ENCODE data around the gene WDFY1.

WDFY1 gene

DNA sequence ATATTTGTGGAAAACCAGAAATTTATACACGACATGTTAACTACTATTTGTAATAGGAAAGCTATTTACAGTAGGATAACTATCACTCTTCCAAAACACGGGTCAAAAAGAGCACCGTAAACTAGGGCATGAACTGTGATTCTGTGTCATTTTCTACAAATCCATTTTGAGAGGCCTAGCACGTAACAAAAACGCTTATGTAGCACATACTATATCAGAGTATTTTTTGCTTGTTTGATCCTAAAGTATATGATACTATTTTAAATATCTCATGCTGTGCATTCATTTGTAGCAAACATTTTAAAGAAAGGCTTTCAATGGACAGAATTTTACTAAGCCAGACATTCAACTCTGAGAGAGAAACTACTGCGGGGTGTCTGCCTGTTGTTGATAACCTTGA, 45.1 kb downstream of the WDFY1 start (continued):
- TF ChIP-seq ZNF391 (tag by site-specific recombination; IDR thresholded peaks at IDR 0.05; ENCODE audit: borderline replicate concordance, low read depth) (no peak), SETDB1 (IDR thresholded peaks at IDR 0.05; ENCODE audit: insufficient read length, low read length) (no peak)

DNA sequence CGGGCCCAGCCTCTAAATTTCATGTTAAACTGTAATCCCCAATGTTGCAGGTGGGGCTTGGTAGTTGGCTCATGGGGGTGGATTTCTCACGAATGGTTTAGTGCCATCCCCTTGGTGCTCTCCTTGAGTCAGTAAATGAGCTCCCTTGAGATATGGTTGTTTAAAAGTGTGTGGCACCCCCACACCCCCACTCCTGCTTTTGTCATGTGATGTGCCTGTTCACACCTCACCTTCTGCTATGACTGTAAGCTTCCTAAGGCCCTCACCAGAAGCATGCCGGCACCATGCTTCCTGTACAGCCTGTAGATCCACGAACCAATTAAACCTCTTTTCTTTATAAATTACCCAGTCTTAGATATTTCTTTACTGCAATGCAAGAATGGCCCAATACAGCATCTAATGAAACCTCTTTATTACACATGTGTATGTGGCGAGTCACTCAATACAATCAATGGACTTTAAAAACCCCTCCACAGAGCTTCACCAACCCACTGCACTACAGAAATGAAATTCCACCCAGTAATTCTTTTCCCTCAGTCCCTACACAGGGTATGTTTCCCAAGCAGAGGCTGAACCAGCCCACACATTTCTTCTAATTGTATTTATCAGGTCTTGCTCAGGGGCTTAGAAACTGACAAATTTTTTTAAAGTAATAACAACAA, 47.3 kb downstream of the WDFY1 start:
- H3K9me3 ChIP-seq (ENCODE audit: control insufficient read depth, insufficient read depth, low read depth, low read length): no peaks in the 10 kb centered on the region
- POLR2A ChIA-PET: no interaction called here
- peaks cover 6 to 70% of the 10 kb centered on the region in 2 experiments for H3K36me3 ChIP-seq (ENCODE audit: control insufficient read depth in 2 of 2, insufficient read depth in 1 of 2, low read length in 2 of 2)
- no peaks in the 10 kb centered on the region for H3K4me1 ChIP-seq (ENCODE audit: control insufficient read depth, insufficient read depth, low read length)
- TF ChIP-seq SCRT2 (tag by site-specific recombination; IDR thresholded peaks at IDR 0.05) (no peak), ZNF792 (tag by site-specific recombination; IDR thresholded peaks at IDR 0.05) (no peak), ZNF302 (tag by site-specific recombination; IDR thresholded peaks at IDR 0.05; ENCODE audit: low read depth) (no peak), ZNF623 (tag by site-specific recombination; IDR thresholded peaks at IDR 0.05) (no peak), ZBTB20 (tag by site-specific recombination; IDR thresholded peaks at IDR 0.05) (no peak), ZNF146 (tag by site-specific recombination; IDR thresholded peaks at IDR 0.05) (no peak), ZNF777 (tag by site-specific recombination; IDR thresholded peaks at IDR 0.05; ENCODE audit: borderline replicate concordance) (no peak), ZBTB48 (tag by site-specific recombination; IDR thresholded peaks at IDR 0.05) (no peak), HOXC10 (CRISPR knock-in tag; IDR thresholded peaks at IDR 0.05) (no peak), ZNF658 (tag by site-specific recombination; IDR thresholded peaks at IDR 0.05) (no peak), ZNF544 (tag by site-specific recombination; IDR thresholded peaks at IDR 0.05) (no peak), IKZF3 (tag by site-specific recombination; IDR thresholded peaks at IDR 0.05) (no peak)
- TF ChIP-seq, protein P1, sequence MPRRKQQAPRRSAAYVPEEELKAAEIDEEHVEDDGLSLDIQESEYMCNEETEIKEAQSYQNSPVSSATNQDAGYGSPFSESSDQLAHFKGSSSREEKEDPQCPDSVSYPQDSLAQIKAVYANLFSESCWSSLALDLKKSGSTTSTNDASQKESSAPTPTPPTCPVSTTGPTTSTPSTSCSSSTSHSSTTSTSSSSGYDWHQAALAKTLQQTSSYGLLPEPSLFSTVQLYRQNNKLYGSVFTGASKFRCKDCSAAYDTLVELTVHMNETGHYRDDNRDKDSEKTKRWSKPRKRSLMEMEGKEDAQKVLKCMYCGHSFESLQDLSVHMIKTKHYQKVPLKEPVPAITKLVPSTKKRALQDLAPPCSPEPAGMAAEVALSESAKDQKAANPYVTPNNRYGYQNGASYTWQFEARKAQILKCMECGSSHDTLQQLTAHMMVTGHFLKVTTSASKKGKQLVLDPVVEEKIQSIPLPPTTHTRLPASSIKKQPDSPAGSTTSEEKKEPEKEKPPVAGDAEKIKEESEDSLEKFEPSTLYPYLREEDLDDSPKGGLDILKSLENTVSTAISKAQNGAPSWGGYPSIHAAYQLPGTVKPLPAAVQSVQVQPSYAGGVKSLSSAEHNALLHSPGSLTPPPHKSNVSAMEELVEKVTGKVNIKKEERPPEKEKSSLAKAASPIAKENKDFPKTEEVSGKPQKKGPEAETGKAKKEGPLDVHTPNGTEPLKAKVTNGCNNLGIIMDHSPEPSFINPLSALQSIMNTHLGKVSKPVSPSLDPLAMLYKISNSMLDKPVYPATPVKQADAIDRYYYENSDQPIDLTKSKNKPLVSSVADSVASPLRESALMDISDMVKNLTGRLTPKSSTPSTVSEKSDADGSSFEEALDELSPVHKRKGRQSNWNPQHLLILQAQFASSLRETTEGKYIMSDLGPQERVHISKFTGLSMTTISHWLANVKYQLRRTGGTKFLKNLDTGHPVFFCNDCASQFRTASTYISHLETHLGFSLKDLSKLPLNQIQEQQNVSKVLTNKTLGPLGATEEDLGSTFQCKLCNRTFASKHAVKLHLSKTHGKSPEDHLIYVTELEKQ (tag by site-specific recombination; IDR thresholded peaks at IDR 0.05; ENCODE audit: borderline replicate concordance): no peak
- H3K4me3 ChIP-seq (ENCODE audit: low read depth, low read length): no peak overlapping the region
- CTCF ChIA-PET: interaction anchor here (0.6 to 0.7 kb wide), 3 partner anchors 348 to 1813 kb away, joined by 3 to 5 read pairs (median 4); no protein-coding TSS in a partner anchor
- H3K27ac ChIP-seq (ENCODE audit: extremely low read depth, low read depth, low read length): no peak overlapping the region

DNA sequence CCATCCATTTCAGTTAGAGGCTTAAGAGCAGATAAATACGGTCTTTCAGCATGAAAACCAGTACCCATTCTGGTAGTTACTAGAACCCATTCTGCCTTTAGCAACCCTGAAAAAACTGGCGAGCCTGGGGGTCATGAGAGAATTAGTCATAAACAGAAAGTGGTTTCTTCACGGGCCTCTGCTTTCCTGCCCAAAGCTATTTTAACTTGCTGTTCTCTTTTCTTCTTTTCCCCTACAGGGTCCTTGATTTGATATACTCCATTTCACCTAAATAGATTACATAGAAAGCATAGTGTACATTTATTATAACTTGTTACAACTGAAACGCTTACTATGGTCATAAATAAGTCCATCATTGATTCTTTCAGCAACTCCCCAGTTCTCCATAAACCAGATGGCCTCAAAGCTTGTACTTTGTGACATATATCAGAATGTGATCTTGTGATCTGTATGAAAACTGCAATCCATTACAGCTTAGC, 48.3 kb downstream of the WDFY1 start:
- H3K27ac ChIP-seq (ENCODE audit: extremely low read depth, low read depth, low read length): no peak overlapping the region
- peaks cover 6 to 72% of the 10 kb centered on the region in 2 experiments for H3K36me3 ChIP-seq (ENCODE audit: control insufficient read depth in 2 of 2, insufficient read depth in 1 of 2, low read length in 2 of 2)
- CTCF ChIA-PET: interaction anchor here (0.7 kb wide), 1 partner anchor 13 kb away, joined by 3 read pairs; no protein-coding TSS in a partner anchor
- H3K9me3 ChIP-seq (ENCODE audit: control insufficient read depth, insufficient read depth, low read depth, low read length): no peaks in the 10 kb centered on the region
- no peaks in the 10 kb centered on the region for H3K4me1 ChIP-seq (ENCODE audit: control insufficient read depth, insufficient read depth, low read length)
- H3K4me3 ChIP-seq (ENCODE audit: low read depth, low read length): no peak overlapping the region
- POLR2A ChIA-PET: no interaction called here
- TF ChIP-seq ZNF514 (tag by site-specific recombination; IDR thresholded peaks at IDR 0.05) (no peak), ZNF23 (tag by site-specific recombination; IDR thresholded peaks at IDR 0.05; ENCODE audit: borderline replicate concordance) (no peak), ZNF132 (tag by site-specific recombination; IDR thresholded peaks at IDR 0.05; ENCODE audit: borderline replicate concordance) (no peak), ZNF521 (tag by site-specific recombination; IDR thresholded peaks at IDR 0.05) (no peak), ZBTB48 (tag by site-specific recombination; IDR thresholded peaks at IDR 0.05) (no peak), TCF7L2 (IDR thresholded peaks at IDR 0.05; ENCODE audit: borderline replicate concordance, low read depth, low read length) (no peak), ZXDB (tag by site-specific recombination; IDR thresholded peaks at IDR 0.05) (no peak)
- TF ChIP-seq, protein P2, sequence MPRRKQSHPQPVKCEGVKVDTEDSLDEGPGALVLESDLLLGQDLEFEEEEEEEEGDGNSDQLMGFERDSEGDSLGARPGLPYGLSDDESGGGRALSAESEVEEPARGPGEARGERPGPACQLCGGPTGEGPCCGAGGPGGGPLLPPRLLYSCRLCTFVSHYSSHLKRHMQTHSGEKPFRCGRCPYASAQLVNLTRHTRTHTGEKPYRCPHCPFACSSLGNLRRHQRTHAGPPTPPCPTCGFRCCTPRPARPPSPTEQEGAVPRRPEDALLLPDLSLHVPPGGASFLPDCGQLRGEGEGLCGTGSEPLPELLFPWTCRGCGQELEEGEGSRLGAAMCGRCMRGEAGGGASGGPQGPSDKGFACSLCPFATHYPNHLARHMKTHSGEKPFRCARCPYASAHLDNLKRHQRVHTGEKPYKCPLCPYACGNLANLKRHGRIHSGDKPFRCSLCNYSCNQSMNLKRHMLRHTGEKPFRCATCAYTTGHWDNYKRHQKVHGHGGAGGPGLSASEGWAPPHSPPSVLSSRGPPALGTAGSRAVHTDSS (tag by site-specific recombination; IDR thresholded peaks at IDR 0.05): no peak
- TF ChIP-seq, protein P3, sequence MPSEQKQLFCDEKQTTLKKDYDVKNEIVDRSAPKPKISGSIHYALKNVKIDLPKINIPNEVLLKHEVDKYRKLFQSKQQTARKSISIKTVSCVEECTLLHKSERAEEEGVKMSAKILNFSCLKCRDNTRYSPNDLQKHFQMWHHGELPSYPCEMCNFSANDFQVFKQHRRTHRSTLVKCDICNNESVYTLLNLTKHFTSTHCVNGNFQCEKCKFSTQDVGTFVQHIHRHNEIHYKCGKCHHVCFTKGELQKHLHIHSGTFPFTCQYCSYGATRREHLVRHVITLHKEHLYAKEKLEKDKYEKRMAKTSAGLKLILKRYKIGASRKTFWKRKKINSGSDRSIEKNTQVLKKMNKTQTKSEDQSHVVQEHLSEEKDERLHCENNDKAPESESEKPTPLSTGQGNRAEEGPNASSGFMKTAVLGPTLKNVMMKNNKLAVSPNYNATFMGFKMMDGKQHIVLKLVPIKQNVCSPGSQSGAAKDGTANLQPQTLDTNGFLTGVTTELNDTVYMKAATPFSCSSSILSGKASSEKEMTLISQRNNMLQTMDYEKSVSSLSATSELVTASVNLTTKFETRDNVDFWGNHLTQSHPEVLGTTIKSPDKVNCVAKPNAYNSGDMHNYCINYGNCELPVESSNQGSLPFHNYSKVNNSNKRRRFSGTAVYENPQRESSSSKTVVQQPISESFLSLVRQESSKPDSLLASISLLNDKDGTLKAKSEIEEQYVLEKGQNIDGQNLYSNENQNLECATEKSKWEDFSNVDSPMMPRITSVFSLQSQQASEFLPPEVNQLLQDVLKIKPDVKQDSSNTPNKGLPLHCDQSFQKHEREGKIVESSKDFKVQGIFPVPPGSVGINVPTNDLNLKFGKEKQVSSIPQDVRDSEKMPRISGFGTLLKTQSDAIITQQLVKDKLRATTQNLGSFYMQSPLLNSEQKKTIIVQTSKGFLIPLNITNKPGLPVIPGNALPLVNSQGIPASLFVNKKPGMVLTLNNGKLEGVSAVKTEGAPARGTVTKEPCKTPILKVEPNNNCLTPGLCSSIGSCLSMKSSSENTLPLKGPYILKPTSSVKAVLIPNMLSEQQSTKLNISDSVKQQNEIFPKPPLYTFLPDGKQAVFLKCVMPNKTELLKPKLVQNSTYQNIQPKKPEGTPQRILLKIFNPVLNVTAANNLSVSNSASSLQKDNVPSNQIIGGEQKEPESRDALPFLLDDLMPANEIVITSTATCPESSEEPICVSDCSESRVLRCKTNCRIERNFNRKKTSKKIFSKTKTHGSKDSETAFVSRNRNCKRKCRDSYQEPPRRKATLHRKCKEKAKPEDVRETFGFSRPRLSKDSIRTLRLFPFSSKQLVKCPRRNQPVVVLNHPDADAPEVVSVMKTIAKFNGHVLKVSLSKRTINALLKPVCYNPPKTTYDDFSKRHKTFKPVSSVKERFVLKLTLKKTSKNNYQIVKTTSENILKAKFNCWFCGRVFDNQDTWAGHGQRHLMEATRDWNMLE (tag by site-specific recombination; conservative IDR thresholded peaks at IDR 0.05; ENCODE audit: low read depth): no peak
